GM18526 (cell line): ENCODE data around the gene MCM8.

Experiments
- POLR2A ChIP-seq: IDR thresholded peaks from 3 replicates; pipeline ENCODE4 v1.6.1; 2011; ENCODE audit not compliant: insufficient read length; ENCODE audit errors: extremely low read depth

MCM8 gene

DNA sequence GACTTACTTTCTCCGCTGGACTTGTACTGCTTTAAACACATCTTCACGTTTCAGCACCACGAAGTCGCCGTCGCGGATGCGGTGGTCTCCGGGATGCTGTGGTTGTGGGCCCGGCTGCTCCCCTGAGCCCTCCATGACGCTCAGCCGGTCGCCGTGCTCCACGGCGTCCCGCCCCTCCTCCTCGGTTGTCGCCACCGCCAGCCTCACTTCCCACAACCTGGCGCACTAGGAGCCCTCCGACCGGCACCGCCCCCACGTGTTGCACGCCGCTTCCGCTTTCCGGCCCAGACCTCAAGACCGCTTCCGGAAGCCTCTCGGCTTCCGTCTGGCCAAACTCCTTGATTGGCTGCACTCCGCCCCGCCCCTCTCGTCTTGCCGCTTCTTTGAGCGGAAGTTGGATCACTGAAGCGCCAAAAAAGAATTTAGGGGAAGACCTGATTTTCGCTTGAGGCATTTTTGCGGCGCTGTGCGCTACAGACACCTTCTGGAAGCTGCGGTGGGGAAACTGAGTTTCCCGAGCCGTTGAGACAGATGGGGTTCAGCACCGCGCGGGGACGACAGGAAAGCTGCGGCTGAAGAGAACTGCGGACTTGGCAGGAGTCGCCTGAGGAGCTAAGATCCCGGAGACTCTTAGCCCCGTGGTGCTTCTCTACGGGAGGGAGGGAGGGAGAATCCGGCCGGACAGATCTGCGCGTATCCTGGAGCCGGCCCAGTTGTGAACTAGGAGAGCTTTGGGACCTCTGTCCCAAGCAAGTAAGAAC is at the start of gene MCM8, which contains the start of gene TRMT6:
MCM8 (plus strand) TSS at position 382 of the 761 bp plus-strand sequence. CDS start 1,364 bp downstream, outside the sequence.
TRMT6 (minus strand) TSS at position 263 of the 761 bp plus-strand sequence; CDS start at position 135, 128 bp downstream.
- TF ChIP-seq POLR2A: peak; percentile 75

DNA sequence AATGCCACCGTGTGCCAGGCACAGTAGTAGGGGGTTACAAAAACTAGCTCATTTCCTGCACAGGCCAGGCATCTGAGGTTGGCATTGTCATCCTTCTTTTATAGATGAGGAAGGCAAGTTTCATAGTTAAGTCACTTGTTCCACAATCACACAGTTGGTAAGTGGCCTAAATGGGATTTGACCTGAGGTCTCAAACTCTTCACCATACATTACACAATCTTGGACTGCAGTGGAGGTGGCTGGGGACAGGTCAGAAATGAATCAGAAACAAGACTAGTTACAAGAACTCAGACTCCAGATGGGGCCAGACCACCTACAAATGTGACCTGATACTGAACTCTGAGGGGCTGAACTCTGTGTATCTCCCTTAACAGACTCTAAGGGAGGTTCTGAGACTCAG is 49.5 kb upstream of the MCM8 start:
- no peak for TF ChIP-seq POLR2A

DNA sequence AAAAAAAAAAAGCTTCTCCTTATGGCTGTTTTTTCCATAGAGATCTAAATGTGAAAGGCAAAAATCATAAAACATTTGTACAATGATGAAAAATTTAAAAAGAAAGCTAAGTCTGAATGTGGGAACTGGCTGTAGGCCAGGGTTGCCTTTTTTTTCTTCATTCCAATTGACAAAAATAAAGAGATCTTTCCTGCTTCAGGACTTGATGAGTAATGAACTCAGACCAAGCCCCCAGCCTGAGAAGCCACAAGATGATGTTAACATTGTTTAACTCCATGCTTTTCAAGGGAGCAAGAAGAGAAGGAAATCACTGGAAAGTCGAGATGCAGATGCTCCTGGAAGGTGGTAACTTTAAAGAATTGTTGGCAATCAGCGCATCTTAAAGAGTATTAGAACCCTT is 41.5 kb upstream of the MCM8 start:
- TF ChIP-seq POLR2A: no peak

DNA sequence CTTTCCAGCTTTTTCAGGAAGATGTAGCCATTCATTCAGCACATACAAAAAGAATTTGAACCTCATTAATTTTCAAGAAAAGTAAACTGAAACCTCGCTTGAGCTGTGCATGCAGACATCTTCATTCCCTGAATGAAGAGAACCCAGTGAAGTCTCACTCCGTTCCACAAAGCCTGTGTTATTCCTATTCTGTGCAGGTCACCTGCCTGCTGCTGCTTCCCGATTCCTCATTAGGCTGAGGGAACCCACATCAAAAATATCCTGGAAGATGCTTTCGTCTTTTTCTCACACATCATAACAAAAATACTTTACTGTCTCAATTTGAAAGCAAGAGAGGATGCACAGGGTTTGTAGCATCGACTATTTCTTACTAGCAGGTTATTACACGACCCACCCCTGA is 40.3 kb upstream of the MCM8 start:
- TF ChIP-seq POLR2A: no peak

DNA sequence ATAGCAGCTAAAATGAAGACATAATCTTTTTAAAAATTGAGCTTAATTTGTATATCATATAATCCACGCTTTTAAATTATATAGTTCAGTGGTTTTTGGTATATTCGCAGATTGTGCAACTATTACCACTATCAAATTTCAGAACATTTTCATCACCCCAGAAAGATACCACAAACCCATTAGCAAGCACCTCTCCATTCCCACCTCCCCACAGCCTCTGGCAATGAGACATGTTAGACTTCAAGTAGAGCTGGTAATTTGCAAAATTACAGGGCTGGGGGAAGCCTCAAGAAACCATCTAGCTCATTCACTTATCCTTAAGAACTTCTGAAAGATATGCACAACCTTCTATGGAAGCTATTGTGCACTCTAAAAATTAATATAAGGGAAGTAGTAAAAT is 37.3 kb upstream of the MCM8 start:
- no peak for TF ChIP-seq POLR2A

DNA sequence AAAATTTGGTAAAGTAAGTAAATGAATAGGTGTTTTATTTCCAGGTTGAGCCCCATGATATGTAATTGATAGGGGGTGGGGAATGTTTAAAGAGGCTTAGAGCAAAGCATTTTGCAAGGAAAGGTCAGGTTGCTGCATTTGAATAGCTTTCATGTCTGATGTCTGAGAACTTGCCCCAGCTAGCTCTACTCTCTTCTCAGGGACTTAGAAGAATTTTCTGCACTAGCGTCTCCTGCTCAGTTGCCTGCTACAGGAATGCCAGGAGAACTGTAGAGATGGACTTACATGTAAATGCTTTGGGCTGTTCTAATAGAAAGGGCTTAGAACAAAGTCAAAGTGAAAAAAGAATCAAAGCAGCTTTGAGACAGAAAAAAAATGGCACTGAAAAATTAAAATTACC is 35.6 kb upstream of the MCM8 start:
- no peak for TF ChIP-seq POLR2A

DNA sequence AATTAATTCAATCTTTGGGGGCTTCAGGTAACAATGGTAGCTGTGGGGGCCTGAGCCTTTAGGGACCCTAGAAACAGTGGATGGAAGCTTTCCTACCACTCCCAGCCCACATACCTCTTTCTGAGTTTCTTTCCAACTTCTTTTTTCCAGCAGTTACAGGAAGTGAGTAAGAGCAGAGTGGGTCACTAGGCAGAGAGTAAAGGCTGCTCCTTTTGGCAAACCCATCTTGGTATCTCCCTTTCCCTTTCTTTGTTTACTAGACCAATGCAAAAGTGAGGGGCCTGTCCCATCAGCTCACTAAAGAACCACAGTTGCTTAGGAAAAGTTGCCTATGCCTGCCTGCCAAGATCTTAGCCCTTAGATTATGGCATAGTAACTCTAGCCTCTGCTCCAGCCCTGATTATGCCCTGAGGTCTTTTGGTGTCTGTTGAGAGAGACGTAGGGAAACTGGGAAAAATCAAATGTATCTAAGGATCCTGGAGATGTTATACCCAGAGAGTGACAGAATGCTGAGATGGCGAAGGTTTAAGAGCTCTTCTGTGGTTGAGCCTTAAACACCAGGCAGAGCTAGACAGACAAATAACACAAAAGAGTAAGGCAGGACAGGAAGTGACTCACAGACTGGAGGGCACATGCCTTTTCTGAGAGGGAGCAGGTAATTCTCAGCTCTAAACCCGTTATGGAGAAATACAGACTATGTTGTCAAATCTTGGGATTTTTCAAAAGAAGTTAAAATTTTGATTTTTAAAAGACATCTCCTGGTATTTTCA is 31.4 kb upstream of the MCM8 start:
- TF ChIP-seq POLR2A: no peak

DNA sequence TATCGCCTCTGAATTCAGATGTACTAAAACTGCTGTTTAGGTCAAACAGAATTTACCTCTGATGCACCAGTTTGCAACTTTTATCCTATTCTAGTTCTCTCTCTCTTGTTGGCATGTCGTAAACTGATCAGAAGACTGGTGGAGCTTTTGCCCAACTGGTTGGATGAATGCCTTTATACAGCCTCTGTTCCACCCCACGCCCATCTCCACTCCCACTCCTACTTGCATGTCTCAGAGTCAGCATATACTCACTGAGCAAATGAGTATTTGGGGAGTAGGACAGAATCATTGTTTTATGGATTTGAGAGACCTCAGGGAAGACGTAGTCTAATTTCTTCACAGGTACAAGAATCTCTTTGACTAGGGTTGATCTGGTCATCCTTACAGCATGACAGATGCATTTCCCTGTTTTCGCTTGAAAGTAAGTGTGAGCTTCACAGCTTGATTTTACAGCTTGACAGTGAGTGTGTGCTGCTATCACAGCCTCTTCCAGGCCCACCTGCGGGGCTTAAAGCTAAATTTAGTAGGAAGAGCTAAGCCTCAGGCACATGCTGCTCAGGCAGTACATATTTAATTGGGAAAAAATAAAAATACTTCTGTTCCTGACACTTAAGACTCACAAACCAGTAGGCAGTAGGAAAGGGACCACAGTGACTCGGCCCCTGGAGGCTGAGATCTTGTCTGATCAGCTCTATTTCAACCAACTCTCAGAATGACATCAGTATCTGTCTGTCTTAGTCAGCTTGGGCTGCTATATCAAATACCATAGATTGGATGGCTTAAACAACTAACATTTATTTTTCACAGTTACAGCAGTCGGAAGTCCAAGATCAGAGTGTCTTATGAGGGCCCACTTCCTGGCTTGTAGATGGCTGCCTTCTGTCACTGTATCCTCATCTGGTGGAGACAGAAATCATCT is 30.6 kb upstream of the MCM8 start:
- no peak for TF ChIP-seq POLR2A

DNA sequence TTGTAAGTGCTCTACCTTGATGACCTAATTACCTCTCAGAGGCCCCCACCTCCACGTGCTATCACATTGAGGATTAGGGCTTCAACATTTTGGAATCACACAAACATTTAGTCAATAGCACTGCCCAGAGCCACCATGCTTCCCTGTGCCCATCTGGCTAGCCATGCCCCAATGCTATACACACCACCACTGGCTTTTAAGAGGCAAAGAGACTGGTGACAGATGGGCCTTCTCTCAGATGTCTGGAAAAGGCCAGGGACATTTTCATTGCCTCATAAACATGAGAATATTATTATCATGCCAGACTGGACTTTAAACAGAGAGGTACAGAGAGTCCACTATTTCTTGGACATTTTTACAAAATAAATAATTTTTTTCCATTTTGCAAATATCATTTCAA is 29.9 kb upstream of the MCM8 start:
- no peak for TF ChIP-seq POLR2A

DNA sequence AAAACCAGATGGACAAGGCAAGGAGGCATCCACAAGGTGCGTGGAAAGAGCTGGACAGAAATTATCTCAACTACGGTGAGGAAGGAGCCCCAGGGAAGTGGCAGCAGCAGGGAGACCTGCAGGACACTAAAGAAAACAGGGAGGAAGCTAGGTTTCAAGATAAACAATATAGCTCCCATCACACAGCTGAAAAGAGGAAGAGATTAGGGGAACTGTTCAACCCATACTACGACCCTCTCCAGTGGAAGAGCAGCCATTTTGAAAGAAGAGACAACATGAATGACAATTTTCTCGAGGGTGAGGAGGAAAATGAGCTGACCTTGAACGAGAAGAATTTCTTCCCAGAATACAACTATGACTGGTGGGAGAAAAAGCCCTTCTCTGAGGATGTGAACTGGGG is 27.0 kb upstream of the MCM8 start:
- no peak for TF ChIP-seq POLR2A

DNA sequence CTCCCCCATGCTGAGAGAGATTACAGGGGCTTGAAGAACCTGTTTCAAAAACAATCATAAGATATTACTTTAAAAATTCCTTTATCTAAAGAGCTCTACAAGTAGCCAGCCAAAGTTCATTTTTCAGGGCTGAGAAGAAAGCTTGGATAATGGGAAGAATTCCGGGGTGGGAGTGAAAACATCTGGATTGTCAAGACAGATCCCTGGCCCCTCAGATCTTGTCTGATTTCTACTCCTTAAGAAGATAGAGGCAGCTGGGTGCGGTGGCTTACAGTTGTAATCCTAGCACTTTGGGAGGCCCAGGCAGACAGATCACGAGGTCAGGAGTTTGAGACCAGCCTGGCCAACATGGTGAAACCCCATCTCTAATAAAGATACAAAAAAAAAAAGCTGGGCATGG is 24.9 kb upstream of the MCM8 start:
- TF ChIP-seq POLR2A: no peak

DNA sequence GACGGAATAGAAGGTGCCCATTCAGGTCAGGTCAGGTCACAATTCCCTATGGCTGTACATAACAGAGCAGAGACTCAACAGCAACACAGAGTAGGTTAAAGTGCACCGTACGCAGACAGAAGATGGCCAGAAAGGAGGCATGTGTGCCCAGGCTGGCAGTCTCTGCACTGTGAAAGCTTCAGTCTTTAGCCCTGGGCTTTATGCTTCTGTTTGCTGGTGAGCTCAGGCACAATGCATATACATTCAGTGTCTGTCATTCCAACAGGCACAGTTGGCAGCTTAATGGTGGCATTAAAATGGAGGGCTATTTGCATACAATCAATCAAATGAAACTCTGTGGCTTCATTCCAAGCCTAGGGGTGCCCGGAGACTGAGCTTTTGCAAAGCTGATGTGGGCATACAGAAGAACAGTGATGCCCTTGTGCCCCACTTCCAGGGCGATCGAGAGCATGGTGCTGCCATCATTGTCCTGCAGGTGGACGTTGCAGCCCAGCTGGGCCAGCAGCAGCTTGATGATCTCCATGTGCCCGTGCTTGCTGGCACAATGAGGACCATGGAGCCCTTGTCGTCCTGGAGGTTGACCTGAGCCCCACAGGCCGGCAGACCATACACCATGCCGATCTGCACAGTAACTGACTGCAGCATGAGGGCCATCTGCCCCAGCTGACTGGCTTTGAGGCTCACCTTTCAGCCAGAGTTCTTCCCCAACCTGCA is 22.5 kb upstream of the MCM8 start:
- no peak for TF ChIP-seq POLR2A

DNA sequence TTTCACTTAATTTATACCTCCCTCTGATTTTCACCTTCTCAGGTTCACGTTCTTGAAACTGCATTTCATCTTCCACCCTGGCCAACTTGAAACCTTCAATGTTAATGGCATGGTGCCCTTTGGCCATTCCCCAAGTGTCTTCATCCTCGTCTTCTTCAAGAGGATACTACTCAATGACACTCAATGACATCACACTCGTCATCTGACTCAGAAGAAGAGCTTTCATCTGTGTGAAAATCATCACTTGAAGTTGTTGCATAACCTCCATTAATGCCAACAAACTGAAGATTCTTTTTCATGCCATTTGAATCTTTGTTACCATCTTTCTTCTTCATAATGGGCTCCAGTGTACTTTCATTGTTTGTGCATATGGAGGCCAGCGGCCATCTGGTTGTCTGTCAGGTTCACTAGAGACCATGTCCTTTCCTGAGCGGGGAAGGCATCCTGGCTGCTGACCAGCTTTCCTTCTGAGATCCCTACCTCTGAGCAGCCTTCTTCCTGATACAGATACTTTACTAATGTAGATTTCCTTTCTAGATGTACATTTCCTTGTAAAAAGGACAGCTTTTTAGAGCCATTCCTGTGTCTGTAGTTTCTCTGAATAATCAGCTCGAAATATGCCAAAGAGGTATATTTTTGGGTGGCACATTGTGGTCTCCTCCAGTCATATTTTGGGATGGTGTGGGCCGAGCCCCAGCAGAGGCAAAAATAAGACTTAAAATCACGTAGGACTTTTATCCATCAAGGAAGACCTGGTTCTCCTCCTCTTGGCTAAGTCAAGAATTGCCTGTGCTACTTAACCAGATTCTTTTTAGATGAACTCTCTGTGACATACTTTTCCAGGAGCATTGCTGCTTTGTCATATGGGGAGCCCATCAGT is 21.4 kb upstream of the MCM8 start:
- no peak for TF ChIP-seq POLR2A

DNA sequence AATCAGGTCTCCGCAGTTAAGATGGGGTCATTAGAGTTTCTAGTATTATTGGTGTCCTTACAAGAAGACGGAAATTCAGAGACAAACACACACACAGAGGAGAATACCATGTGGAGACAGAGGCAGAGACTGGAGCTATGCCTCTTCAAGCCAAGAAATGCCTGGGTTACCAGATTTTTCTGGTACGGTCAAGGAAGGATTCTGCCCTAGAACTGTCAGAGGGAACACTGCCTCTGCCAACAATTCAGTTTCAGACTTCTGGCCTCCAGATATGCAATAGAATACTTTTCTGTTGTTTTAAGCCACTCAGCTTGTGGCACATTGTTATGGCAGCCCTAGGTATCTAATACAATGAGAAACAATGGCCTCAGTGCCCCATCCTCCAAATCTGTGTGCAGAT is 19.0 kb upstream of the MCM8 start:
- no peak for TF ChIP-seq POLR2A
